ENCODE data around the gene TNFRSF25. TPM values are rescaled to one million over a fixed set of nuclear protein-coding genes. Genes with fewer than 3 reads are reported as not detected.

The TNFRSF25 gene
- total and polyA plus RNA-seq, 9 of the 15 experiments (the other 6 are each of a cell fraction or from before 2014, with no cell fraction given), result 0.24 to 0.49 TPM; not detected in 7

DNA sequence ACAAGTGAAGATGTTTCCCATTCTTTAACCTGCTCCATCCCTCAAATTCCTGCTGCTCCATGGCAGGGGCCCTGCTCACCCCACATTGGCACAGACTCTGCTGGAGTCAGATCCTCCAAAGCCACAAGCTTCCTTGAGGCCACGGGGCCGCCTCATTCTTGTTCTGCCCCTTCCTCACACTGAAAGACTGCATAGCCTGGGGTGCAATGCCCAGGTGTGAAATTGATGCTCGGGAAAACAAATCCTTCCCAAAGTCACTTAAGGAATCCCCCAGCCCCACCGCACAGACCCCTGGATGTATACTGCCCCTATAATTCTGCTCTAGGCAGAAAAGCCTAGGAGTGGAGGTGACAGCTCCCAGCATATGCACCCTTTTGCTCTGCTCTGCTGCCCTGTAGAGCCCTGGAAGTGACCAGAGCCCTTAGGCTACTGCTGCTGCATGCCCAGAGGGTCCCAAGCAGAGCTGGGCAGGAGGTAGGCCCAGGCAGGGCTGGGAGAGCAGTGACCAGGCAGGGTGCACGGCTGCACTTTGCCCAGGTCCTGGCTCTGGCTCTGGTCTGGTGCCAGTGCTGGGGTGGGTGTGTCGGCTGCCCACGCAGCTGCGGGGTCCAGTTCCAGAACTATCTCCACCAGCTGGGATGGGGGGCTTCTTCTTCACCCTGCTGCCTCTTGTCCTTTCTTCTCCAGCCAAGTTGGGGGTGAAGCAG is 47.9 kb downstream of the TNFRSF25 start:
- Histone ChIP-seq H3K36me3 (ENCODE audit: control insufficient read depth, insufficient read depth, low read length) (no peaks in the 10 kb centered on the region), H3K9me1 (ENCODE audit: control insufficient read depth, insufficient read depth, low read length) (no peaks in the 10 kb centered on the region), H3K4me2 (ENCODE audit: insufficient read depth, low read length) (no peak overlapping the region), H3K4me3 (no peak overlapping the region), H3K27me3 (ENCODE audit: control insufficient read depth in 2 of 2, insufficient read depth in 2 of 2, low read length in 2 of 2) (peaks cover 57 to 93% of the 10 kb centered on the region in 2 experiments), H3K9ac (ENCODE audit: insufficient read depth in 1 of 2, low read depth in 2 of 2, low read length in 2 of 2) (no peak overlapping the region), H3K4me1 (replicated peaks in 1 of 2; ENCODE audit: control insufficient read depth in 2 of 2, insufficient read depth in 2 of 2, low read length in 2 of 2) (peaks cover 7 to 32% of the 10 kb centered on the region in 2 experiments), H3K79me2 (ENCODE audit: control insufficient read depth, insufficient read depth, low read length) (no peaks in the 10 kb centered on the region), H2AFZ (ENCODE audit: low read depth, low read length) (no peak overlapping the region), H4K20me1 (replicated peaks; ENCODE audit: control insufficient read depth, insufficient read depth, low read length) (peaks cover 16% of the 10 kb centered on the region; the same call in 1 of the 2 replicates), H3K27ac (ENCODE audit: extremely low read depth, low read depth, low read length) (no peak overlapping the region), H3K9me3 (replicated peaks; ENCODE audit: control insufficient read depth, insufficient read depth, low read depth, low read length) (no peaks in the 10 kb centered on the region)
- DNase-seq (ENCODE audit: extremely low read depth in 1 of 4, low spot score in 3 of 4) (no peak), ATAC-seq (no peak), FAIRE-seq (no peak)
- in situ Hi-C loops (cut with MboI), result no loop called here
- CTCF ChIA-PET (ENCODE audit: low intra/inter-chr PET ratio), result no interaction called here
- 8% methylated on average over 8 of the region's 8 CpGs for WGBS (ENCODE audit: insufficient coverage, low coverage, missing lambda C conversion rate)
- BruUV-seq (replicated peaks), result no TSS peak
- TF ChIP-seq PHB2 (IDR thresholded peaks at IDR 0.05; ENCODE audit: low read depth), result no peak
- no peak for TF ChIP-seq HNRNPH1 (optimal IDR thresholded peaks at IDR 0.05; ENCODE audit: low read depth, low read length)
- no peak for TF ChIP-seq ZNF551 (CRISPR knock-in tag; IDR thresholded peaks at IDR 0.05)
- no peak for TF ChIP-seq BRD4 (IDR thresholded peaks at IDR 0.05)
- TF ChIP-seq HDAC2 (IDR thresholded peaks at IDR 0.05), result no peak
- no peak for TF ChIP-seq CBX5 (IDR thresholded peaks at IDR 0.05; ENCODE audit: borderline replicate concordance, low read depth)
- no peak for TF ChIP-seq ZNF707 (CRISPR knock-in tag; conservative IDR thresholded peaks at IDR 0.05)
- intact Hi-C loops (cut with micrococcal nuclease), result no loop called here
- POLR2A ChIA-PET, result no interaction called here
